WTC11 (cell line): ENCODE measurements around the gene RGS6.

Experiments
- CREB1 ChIP-seq: sonication (generic); formaldehyde crosslinking; IDR thresholded peaks from 2 replicates; pipeline ENCODE4 v1.8.0; 2023; ENCODE audit warnings: mild to moderate bottlenecking, missing genetic modification reagents
- GABPB1 ChIP-seq: sonication (generic); formaldehyde crosslinking; IDR thresholded peaks from 2 replicates; pipeline ENCODE4 v1.8.1; 2023; ENCODE audit warnings: mild to moderate bottlenecking, missing genetic modification reagents
- JUN ChIP-seq: sonication (generic); formaldehyde crosslinking; IDR thresholded peaks from 2 replicates; pipeline ENCODE4 v1.8.0; 2023; ENCODE audit warnings: mild to moderate bottlenecking, missing genetic modification reagents
- SP1 ChIP-seq: sonication (generic); formaldehyde crosslinking; conservative IDR thresholded peaks from 2 replicates; pipeline ENCODE4 v1.8.1; 2022; ENCODE audit warnings: missing genetic modification reagents
- TCF7 ChIP-seq: sonication (generic); formaldehyde crosslinking; IDR thresholded peaks from 2 replicates; pipeline ENCODE4 v1.8.0; 2022; ENCODE audit warnings: mild to moderate bottlenecking, low read depth, missing genetic modification reagents, moderate library complexity
- ZNF138 ChIP-seq: sonication (generic); formaldehyde crosslinking; conservative IDR thresholded peaks from 2 replicates; pipeline ENCODE4 v1.8.1; 2022; ENCODE audit warnings: mild to moderate bottlenecking, moderate library complexity, missing genetic modification reagents
- ZNF671 ChIP-seq: fragments of 250-450 bp; sonication (Bioruptor Pico); IDR thresholded peaks from 2 replicates; pipeline ENCODE4 v1.8.0; 2021; ENCODE audit warnings: mild to moderate bottlenecking
- TF ChIP-seq, protein P1 (sequence below): sonication (generic); formaldehyde crosslinking; IDR thresholded peaks from 2 replicates; pipeline ENCODE4 v1.8.1; 2023; ENCODE audit warnings: mild to moderate bottlenecking, missing genetic modification reagents, borderline replicate concordance
- TF ChIP-seq, protein P2 (sequence below): sonication (generic); formaldehyde crosslinking; IDR thresholded peaks from 2 replicates; pipeline ENCODE4 v1.8.0; 2022; ENCODE audit warnings: mild to moderate bottlenecking, missing genetic modification reagents
- TF ChIP-seq, protein P3 (sequence below): fragments of 200-600 bp; IDR thresholded peaks from 2 replicates; pipeline ENCODE4 v1.8.0; 2022; ENCODE audit warnings: antibody characterized with exemption
- TF ChIP-seq, protein P4 (sequence below): sonication (generic); formaldehyde crosslinking; conservative IDR thresholded peaks from 2 replicates; pipeline ENCODE4 v1.8.1; 2023; ENCODE audit warnings: mild to moderate bottlenecking, low read depth, missing genetic modification reagents, moderate library complexity
- TF ChIP-seq, protein P5 (sequence below): sonication (generic); formaldehyde crosslinking; conservative IDR thresholded peaks from 2 replicates; pipeline ENCODE4 v1.8.1; 2022; ENCODE audit warnings: mild to moderate bottlenecking, missing genetic modification reagents
- TF ChIP-seq, protein P6 (sequence below): sonication (generic); formaldehyde crosslinking; IDR thresholded peaks from 2 replicates; pipeline ENCODE4 v1.8.1; 2023; ENCODE audit warnings: mild to moderate bottlenecking, missing genetic modification reagents, moderate library complexity

DNA sequence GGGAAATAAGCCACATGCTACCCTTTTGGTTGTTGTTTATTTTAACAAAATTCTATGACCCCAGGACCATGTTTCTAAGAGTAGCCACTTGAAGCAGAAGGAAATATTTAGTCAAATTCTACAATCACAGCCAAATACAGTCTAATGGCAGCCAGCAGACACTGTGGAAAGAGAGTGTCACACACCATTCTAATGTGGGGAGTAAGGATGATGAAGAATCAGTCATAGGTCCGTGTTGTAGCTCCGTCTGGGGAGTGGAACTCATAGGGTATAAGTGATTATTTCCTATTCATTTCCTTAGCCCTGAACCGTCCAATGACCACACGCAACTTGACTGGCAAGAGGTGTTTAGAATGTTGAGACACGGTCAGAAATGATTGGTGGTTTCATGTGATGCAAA lies 500.5 kb downstream of the RGS6 start:
- TF ChIP-seq, protein P1, sequence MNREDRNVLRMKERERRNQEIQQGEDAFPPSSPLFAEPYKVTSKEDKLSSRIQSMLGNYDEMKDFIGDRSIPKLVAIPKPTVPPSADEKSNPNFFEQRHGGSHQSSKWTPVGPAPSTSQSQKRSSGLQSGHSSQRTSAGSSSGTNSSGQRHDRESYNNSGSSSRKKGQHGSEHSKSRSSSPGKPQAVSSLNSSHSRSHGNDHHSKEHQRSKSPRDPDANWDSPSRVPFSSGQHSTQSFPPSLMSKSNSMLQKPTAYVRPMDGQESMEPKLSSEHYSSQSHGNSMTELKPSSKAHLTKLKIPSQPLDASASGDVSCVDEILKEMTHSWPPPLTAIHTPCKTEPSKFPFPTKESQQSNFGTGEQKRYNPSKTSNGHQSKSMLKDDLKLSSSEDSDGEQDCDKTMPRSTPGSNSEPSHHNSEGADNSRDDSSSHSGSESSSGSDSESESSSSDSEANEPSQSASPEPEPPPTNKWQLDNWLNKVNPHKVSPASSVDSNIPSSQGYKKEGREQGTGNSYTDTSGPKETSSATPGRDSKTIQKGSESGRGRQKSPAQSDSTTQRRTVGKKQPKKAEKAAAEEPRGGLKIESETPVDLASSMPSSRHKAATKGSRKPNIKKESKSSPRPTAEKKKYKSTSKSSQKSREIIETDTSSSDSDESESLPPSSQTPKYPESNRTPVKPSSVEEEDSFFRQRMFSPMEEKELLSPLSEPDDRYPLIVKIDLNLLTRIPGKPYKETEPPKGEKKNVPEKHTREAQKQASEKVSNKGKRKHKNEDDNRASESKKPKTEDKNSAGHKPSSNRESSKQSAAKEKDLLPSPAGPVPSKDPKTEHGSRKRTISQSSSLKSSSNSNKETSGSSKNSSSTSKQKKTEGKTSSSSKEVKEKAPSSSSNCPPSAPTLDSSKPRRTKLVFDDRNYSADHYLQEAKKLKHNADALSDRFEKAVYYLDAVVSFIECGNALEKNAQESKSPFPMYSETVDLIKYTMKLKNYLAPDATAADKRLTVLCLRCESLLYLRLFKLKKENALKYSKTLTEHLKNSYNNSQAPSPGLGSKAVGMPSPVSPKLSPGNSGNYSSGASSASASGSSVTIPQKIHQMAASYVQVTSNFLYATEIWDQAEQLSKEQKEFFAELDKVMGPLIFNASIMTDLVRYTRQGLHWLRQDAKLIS, result no peak
- TF ChIP-seq, protein P2, sequence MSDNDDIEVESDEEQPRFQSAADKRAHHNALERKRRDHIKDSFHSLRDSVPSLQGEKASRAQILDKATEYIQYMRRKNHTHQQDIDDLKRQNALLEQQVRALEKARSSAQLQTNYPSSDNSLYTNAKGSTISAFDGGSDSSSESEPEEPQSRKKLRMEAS (CRISPR knock-in tag), result no peak
- TF ChIP-seq ZNF671 (CRISPR knock-in tag) (no peak), SP1 (CRISPR knock-in tag) (no peak), TCF7 (no peak), ZNF138 (no peak), JUN (CRISPR knock-in tag) (no peak), GABPB1 (CRISPR knock-in tag) (no peak), CREB1 (no peak)
- TF ChIP-seq, protein P3, sequence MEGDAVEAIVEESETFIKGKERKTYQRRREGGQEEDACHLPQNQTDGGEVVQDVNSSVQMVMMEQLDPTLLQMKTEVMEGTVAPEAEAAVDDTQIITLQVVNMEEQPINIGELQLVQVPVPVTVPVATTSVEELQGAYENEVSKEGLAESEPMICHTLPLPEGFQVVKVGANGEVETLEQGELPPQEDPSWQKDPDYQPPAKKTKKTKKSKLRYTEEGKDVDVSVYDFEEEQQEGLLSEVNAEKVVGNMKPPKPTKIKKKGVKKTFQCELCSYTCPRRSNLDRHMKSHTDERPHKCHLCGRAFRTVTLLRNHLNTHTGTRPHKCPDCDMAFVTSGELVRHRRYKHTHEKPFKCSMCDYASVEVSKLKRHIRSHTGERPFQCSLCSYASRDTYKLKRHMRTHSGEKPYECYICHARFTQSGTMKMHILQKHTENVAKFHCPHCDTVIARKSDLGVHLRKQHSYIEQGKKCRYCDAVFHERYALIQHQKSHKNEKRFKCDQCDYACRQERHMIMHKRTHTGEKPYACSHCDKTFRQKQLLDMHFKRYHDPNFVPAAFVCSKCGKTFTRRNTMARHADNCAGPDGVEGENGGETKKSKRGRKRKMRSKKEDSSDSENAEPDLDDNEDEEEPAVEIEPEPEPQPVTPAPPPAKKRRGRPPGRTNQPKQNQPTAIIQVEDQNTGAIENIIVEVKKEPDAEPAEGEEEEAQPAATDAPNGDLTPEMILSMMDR, result no peak
- TF ChIP-seq, protein P4, sequence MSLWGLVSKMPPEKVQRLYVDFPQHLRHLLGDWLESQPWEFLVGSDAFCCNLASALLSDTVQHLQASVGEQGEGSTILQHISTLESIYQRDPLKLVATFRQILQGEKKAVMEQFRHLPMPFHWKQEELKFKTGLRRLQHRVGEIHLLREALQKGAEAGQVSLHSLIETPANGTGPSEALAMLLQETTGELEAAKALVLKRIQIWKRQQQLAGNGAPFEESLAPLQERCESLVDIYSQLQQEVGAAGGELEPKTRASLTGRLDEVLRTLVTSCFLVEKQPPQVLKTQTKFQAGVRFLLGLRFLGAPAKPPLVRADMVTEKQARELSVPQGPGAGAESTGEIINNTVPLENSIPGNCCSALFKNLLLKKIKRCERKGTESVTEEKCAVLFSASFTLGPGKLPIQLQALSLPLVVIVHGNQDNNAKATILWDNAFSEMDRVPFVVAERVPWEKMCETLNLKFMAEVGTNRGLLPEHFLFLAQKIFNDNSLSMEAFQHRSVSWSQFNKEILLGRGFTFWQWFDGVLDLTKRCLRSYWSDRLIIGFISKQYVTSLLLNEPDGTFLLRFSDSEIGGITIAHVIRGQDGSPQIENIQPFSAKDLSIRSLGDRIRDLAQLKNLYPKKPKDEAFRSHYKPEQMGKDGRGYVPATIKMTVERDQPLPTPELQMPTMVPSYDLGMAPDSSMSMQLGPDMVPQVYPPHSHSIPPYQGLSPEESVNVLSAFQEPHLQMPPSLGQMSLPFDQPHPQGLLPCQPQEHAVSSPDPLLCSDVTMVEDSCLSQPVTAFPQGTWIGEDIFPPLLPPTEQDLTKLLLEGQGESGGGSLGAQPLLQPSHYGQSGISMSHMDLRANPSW, result no peak
- TF ChIP-seq, protein P5, sequence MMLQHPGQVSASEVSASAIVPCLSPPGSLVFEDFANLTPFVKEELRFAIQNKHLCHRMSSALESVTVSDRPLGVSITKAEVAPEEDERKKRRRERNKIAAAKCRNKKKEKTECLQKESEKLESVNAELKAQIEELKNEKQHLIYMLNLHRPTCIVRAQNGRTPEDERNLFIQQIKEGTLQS, result no peak
- TF ChIP-seq, protein P6, sequence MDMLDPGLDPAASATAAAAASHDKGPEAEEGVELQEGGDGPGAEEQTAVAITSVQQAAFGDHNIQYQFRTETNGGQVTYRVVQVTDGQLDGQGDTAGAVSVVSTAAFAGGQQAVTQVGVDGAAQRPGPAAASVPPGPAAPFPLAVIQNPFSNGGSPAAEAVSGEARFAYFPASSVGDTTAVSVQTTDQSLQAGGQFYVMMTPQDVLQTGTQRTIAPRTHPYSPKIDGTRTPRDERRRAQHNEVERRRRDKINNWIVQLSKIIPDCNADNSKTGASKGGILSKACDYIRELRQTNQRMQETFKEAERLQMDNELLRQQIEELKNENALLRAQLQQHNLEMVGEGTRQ (CRISPR knock-in tag), result no peak
